Measurements from ENCODE around the gene PEX5L. TPM values are rescaled to one million over a fixed set of nuclear protein-coding genes. Genes with fewer than 3 reads are reported as not detected.
"Not testable (repeated sequence)": the region's sequence is repeated elsewhere in the genome, so short reads cannot be mapped to it uniquely, and the experiment has no call there.

Gene PEX5L
- total RNA-seq, 2 experiments from 2014 or later, result 0.35 to 0.70 TPM

DNA sequence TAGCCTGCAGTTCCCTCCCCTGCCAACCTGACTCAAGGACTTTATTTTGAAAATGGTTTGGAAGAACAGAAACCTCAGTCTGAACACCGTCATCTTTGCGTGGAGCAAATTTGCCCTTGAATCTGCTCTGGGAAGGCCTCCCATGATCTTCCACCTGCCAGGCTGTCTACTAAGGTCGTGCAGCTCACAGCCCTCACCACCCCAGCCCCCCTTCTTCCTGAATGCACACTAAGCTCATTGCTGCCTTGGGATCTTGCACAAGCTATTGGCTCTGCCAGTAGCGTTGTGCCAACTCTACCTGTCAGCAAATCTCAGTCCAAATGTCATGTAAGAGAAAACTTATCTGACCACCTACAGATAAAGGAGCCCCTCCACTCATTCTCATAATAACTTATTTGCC is 242.4 kb downstream of the PEX5L start:
- H3K9me3 Mint-ChIP-seq, result no peaks in the 10 kb centered on the region
- H3K27me3 Mint-ChIP-seq, result no peaks in the 10 kb centered on the region
- no peaks in the 10 kb centered on the region for H3K36me3 Mint-ChIP-seq (ENCODE audit: low read depth)
- ChIA-PET CTCF (no interaction called here), POLR2A (no interaction called here)
- H3K4me1 Mint-ChIP-seq, result no peaks in the 10 kb centered on the region
- DNase-seq, result no peak
- no peak overlapping the region for H3K27ac Mint-ChIP-seq
- no peak overlapping the region for H3K4me3 Mint-ChIP-seq

DNA sequence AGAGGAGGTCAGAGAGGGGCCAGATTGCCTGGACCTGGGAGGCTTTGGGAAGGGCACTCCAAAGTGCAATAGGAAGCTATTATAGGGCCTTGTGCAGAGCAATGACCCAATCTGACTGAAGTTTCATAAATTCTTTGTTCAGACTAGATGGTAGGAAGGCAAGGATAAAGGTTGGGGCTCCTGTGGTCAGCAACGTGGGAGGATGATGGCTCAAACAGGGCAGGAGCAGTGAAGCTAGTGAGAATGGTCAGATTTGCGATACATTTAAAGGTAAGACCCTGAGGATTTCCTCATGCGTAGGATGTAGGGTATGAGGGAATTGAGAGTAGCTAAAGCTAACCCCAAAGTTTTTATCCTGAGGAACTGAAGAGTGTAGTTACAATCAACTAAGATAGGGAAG is 244.9 kb downstream of the PEX5L start:
- Mint-ChIP-seq H3K27me3 (no peaks in the 10 kb centered on the region), H3K27ac (no peak overlapping the region), H3K4me1 (no peaks in the 10 kb centered on the region), H3K4me3 (no peak overlapping the region), H3K9me3 (no peaks in the 10 kb centered on the region), H3K36me3 (ENCODE audit: low read depth) (no peaks in the 10 kb centered on the region)
- ChIA-PET POLR2A (interaction anchor here (0.8 kb wide), 1 partner anchor 8 kb away, joined by 3 read pairs; no protein-coding TSS in a partner anchor), CTCF (no interaction called here)
- no peak for DNase-seq

DNA sequence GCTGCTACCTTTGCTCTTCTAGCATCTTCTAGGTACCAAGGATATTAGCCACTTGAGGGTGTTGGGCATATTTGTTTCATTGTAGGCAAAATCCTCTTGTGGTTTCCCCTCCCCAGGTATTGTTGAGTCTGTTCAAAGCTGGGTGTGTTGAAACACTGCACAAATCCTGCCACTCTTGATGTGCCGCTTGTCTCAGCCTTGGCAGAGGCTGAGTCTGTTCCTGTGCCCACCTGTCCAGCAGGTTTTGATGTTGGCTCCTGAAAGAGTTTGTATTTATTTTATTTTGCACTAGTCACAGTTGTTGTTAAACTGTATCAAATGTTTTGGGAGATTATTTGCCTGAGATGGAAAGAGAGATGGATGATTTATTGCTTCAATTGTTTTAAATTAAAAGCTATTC is 247.7 kb downstream of the PEX5L start:
- POLR2A ChIA-PET, result no interaction called here
- H3K9me3 Mint-ChIP-seq, result no peaks in the 10 kb centered on the region
- CTCF ChIA-PET, result no interaction called here
- H3K36me3 Mint-ChIP-seq (ENCODE audit: low read depth), result no peaks in the 10 kb centered on the region
- no peak for DNase-seq
- no peaks in the 10 kb centered on the region for H3K4me1 Mint-ChIP-seq
- no peaks in the 10 kb centered on the region for H3K27me3 Mint-ChIP-seq
- no peak overlapping the region for H3K27ac Mint-ChIP-seq
- no peak overlapping the region for H3K4me3 Mint-ChIP-seq

DNA sequence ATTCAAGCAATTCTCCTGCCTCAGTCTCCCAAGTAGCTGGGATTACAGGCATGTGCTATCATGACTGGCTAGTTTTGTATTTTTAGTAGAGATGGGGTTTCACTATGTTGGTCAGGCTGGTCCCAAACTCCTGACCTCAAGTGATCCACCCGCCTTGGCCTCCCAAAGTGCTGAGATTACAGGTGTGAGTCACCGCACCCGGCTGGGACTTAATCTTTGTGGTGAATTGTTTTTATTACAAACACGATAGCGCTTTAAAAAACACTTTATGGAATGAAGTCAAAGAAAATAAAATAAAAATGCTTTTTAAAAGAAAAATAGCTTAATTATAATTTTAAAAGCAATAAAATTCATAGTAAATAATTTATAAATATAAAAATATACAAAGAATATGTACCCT is 253.9 kb downstream of the PEX5L start:
- H3K4me3 Mint-ChIP-seq; H3K9me3 Mint-ChIP-seq; POLR2A ChIA-PET; DNase-seq; CTCF ChIA-PET; H3K4me1 Mint-ChIP-seq; H3K27me3 Mint-ChIP-seq; H3K36me3 Mint-ChIP-seq (ENCODE audit: low read depth); H3K27ac Mint-ChIP-seq: not testable (repeated sequence)

DNA sequence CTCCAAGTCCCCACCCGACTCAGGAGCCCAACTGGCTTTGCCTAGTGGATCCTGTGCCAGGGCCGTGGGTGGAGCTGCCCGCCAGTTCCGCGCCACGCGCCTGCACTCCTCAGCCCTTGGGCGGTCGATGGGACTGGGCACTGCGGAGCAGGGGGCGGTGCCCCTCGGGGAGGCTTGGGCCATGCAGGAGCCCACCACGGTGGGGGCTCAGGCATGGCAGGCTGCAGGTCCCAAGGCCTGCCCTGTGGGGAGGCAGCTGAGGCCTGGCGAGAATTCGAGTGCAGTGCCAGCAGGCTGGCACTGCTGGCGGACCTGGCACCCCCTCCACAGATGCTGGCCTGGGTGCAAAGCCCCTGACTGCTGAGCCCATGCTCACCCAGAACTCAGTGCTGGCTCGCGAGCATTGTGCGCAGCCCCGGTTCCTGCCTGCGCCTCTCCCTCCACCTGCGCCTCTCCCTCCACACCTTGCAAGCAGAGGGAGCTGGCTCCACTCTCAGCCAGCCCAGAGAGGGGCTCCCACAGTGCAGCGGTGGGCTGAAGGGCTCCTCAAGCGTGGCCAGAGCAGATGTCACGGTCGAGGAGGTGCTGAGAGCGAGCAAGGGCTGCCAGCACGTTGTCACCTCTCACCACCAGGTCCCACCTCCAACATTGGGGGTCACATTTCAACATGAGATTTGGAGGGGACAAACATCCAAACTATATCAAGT is 261.2 kb downstream of the PEX5L start:
- Mint-ChIP-seq H3K4me1 (peaks cover 1% of the 10 kb centered on the region), H3K36me3 (ENCODE audit: low read depth) (peaks cover 17% of the 10 kb centered on the region), H3K27me3 (no peaks in the 10 kb centered on the region), H3K4me3 (no peak overlapping the region), H3K27ac (no peak overlapping the region), H3K9me3 (no peaks in the 10 kb centered on the region)
- ChIA-PET CTCF (interaction anchor here (0.6 kb wide), 1 partner anchor 319 kb away, joined by 4 read pairs; no protein-coding TSS in a partner anchor), POLR2A (no interaction called here)
- DNase-seq, result no peak

- ChIA-PET POLR2A (no interaction called here), CTCF (no interaction called here)
- no peak overlapping the region for H3K27ac Mint-ChIP-seq
- no peaks in the 10 kb centered on the region for H3K9me3 Mint-ChIP-seq
- peaks cover 4% of the 10 kb centered on the region for H3K4me1 Mint-ChIP-seq
- H3K36me3 Mint-ChIP-seq (ENCODE audit: low read depth), result peaks cover 12% of the 10 kb centered on the region
- no peaks in the 10 kb centered on the region for H3K27me3 Mint-ChIP-seq
- no peak overlapping the region for H3K4me3 Mint-ChIP-seq
- DNase-seq, result no peak
Measured at GRCh38 chr3:179772297-179772696, 264.4 kb downstream of the PEX5L start.

GRCh38 chr3:179771797-179772196 is 264.9 kb downstream of the PEX5L start:
- Mint-ChIP-seq H3K36me3 (ENCODE audit: low read depth) (peaks cover 15% of the 10 kb centered on the region), H3K4me1 (peaks cover 4% of the 10 kb centered on the region), H3K9me3 (no peaks in the 10 kb centered on the region), H3K27me3 (no peaks in the 10 kb centered on the region), H3K27ac (no peak overlapping the region), H3K4me3 (no peak overlapping the region)
- ChIA-PET POLR2A (no interaction called here), CTCF (no interaction called here)
- DNase-seq, result no peak

DNA sequence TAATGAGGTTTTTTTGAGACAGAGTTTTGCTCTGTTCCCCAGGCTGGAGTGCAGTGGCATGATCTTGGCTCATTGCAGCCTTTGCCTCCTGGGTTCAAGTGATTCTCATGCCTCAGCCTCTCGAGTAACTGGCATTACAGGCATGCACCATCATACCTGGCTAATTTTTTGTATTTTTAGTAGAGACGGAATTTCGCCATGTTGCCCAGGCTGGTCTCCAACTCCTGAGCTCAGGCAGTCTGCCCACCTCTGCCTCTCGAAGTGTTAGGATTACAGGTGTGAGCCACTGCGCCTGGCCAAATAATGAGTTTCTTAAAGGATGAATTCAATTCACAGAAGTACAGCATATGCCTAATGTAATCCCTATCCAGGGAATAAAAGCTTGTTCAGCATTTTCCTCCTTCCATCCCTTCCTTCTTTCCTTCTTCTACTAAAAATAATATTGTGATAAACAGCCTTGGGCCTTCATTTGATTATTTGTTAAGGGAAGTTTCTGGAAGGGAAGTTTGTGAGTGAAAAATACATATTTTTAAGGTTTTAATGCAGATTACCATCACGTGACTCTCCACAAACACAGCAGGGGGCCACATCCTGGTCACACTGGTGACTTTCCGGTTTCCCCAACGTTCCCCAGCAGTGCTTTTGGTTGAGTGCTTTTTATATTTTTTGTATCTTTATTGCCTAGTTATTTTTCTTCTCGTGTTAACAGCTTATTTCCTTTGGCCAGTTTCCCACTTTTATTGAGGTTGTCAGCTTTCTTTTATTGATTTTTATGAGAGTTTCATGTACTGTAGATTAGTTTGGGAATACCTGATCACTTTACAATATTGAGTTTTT is 267.1 kb downstream of the PEX5L start:
- Mint-ChIP-seq H3K36me3 (ENCODE audit: low read depth) (peaks cover 18% of the 10 kb centered on the region), H3K9me3 (no peaks in the 10 kb centered on the region), H3K27me3 (no peaks in the 10 kb centered on the region), H3K4me1 (peaks cover 4% of the 10 kb centered on the region), H3K27ac (no peak overlapping the region), H3K4me3 (no peak overlapping the region)
- ChIA-PET POLR2A (no interaction called here), CTCF (no interaction called here)
- DNase-seq, result no peak

DNA sequence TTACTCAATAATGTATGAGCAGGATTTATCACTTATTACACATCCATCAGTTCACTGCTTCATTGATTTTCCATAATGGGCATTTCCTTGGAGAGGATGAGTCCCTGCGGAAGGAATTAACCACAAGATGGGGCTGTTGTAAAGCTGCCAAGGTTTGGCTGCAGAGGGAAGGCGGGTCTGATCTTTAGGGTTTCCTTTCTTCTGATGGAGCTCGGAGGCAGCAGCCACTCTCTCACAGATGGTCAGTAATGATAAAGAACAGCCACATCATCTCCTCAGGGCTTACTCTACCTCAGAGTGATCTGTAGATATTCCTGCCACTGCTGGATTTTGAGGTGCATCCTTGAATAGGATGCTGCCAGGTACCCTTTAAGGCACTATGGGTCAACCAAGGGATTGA is 268.7 kb downstream of the PEX5L start:
- no peaks in the 10 kb centered on the region for H3K9me3 Mint-ChIP-seq
- no peak for DNase-seq
- ChIA-PET CTCF (no interaction called here), POLR2A (no interaction called here)
- no peak overlapping the region for H3K27ac Mint-ChIP-seq
- no peaks in the 10 kb centered on the region for H3K27me3 Mint-ChIP-seq
- no peak overlapping the region for H3K4me3 Mint-ChIP-seq
- H3K4me1 Mint-ChIP-seq, result peaks cover 4% of the 10 kb centered on the region
- H3K36me3 Mint-ChIP-seq (ENCODE audit: low read depth), result peaks cover 15% of the 10 kb centered on the region

- H3K9me3 Mint-ChIP-seq, result no peaks in the 10 kb centered on the region
Measured at GRCh38 chr3:179766416-179767133, 270.2 kb downstream of the PEX5L start.

DNA sequence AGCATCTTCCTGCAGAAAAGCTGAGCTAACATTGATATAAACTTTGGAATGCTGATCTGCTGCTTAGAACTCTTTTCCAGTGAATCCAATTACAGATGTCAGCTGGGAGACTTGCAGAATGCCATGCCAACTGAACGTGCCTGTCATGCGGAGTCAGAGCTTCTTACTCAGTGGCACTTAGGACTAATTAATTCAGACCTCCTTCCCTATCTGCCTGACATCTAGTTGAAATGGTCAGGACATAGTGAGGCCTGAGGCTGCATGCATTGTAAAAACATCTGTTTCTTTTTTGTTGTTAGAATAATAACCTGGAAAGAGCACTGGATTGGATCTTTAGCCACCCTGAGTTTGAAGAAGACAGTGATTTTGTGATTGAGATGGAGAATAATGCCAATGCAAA is 271.3 kb downstream of the PEX5L start:
- Mint-ChIP-seq H3K4me3 (no peak overlapping the region), H3K4me1 (peaks cover 3% of the 10 kb centered on the region), H3K9me3 (no peaks in the 10 kb centered on the region), H3K27ac (no peak overlapping the region), H3K27me3 (no peaks in the 10 kb centered on the region), H3K36me3 (ENCODE audit: low read depth) (peaks cover 28% of the 10 kb centered on the region)
- DNase-seq, result no peak
- ChIA-PET CTCF (no interaction called here), POLR2A (no interaction called here)

More at GRCh38 chr3:179766416-179767133, 270.2 kb downstream of the PEX5L start:
- Mint-ChIP-seq H3K27ac (no peak overlapping the region), H3K4me3 (no peak overlapping the region), H3K36me3 (ENCODE audit: low read depth) (peaks cover 21% of the 10 kb centered on the region), H3K4me1 (peaks cover 4% of the 10 kb centered on the region), H3K27me3 (no peaks in the 10 kb centered on the region)
- ChIA-PET CTCF (no interaction called here), POLR2A (no interaction called here)
- DNase-seq, result no peak

DNA sequence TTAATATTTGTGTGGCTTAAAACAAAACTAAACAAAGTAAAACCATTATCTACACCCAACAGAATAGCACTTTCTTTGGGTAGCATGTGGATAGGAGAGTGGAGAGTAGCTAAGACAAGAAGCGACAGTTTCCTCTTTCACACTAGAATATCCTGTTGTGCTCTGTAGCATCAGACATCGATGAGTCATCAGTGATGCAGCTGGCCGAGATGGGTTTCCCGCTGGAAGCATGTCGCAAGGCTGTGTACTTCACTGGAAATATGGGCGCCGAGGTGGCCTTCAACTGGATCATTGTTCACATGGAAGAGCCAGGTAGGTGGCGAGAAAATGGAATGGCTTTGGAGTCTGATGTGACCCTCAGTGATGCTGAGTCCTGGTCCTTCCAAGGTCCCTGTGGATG is 275.8 kb downstream of the PEX5L start:
- POLR2A ChIA-PET, result no interaction called here
- no peak for DNase-seq

DNA sequence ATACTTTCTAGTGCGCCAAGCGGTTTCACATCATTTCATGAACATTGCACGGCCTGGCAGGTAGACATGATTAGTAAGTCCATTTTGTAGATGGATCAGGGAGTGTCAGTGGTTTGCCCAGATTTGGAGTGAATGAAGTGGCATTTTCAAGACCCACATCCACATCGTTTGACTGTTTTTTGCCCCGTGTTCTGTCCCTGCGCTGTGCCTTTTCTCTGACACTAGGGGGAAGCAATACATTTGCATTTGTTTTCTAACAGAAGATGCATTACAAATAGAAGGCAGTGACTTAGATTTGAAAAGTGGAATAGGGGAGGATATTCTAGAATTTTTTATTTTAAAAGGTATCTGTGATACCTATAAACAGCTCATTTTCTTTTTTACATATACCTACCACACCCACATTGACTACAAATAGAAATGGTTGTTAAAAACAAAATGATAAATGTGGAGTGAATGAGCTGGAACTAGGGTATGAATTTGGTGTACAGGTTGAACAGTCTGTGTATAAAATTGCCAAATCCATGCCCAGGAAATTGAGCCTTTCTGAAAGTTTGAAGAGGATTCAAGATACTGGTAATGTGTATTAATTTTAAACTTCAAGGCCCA is 285.9 kb downstream of the PEX5L start:
- H3K4me1 Mint-ChIP-seq, result no peaks in the 10 kb centered on the region
- H3K9me3 Mint-ChIP-seq, result no peaks in the 10 kb centered on the region
- no peak overlapping the region for H3K27ac Mint-ChIP-seq
- no peaks in the 10 kb centered on the region for H3K27me3 Mint-ChIP-seq
- ChIA-PET CTCF (interaction anchor here (1.5 to 1.9 kb wide), 2 partner anchors 61 to 87 kb away, joined by 4 to 5 read pairs; no protein-coding TSS in a partner anchor), POLR2A (no interaction called here)
- no peak for DNase-seq
- no peak overlapping the region for H3K4me3 Mint-ChIP-seq
- no peaks in the 10 kb centered on the region for H3K36me3 Mint-ChIP-seq (ENCODE audit: low read depth)

More for the DNA sequence above, 275.8 kb downstream of the PEX5L start:
- no peaks in the 10 kb centered on the region for H3K9me3 Mint-ChIP-seq
- H3K27me3 Mint-ChIP-seq, result no peaks in the 10 kb centered on the region
- H3K4me1 Mint-ChIP-seq, result no peaks in the 10 kb centered on the region
- no peak overlapping the region for H3K27ac Mint-ChIP-seq
- peaks cover 32% of the 10 kb centered on the region for H3K36me3 Mint-ChIP-seq (ENCODE audit: low read depth)
- CTCF ChIA-PET, result interaction anchor here (1.3 kb wide), 1 partner anchor 23 kb away, joined by 5 read pairs; no protein-coding TSS in a partner anchor
- no peak overlapping the region for H3K4me3 Mint-ChIP-seq

All from activated CD4-positive, alpha-beta memory T cell treated with anti-CD3 and anti-CD28 coated beads, Interleukin-2, amount 10 ng/mL, durations not matched to agents 7 days and 5 days (primary cell).